ENCODE results near the gene ZNF234. TPM values are rescaled to one million over a fixed set of nuclear protein-coding genes. Genes with fewer than 3 reads are reported as not detected.

ZNF234 gene
- total and polyA plus RNA-seq, 2 of the 8 experiments (the other 6 are each of a cell fraction or from before 2014, with no cell fraction given) = 1.9 to 12.3 TPM

DNA sequence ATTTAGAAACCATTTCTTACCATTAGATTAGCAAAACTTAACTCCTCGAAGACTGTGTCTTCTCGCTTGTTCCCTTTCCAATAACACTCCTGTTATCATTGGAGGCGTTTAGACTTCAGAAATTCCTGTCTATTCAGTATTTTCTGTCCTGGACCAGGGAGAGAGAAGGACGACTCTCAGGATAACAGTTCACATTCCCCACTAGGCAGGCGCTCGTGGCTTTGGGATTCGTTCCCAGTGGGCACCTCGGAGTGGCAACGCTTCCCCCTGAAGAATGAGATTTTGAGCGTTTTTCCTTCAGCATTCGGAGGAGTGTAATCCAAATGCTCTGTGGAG is 28.6 kb upstream of the ZNF234 start:
- Histone ChIP-seq H3K27ac (ENCODE audit: low read depth, low read length) (peak overlapping the region; percentile 56), H2AK5ac (ENCODE audit: low read depth, low read length) (no peak overlapping the region; the same call in 1 of the 2 replicates), H3K79me2 (ENCODE audit: control insufficient read depth in 1 of 2, insufficient read depth in 2 of 2, low read length in 2 of 2) (peaks cover 0 to 14% of the 10 kb centered on the region in 2 experiments; a peak in 2 of 4 replicates), H3K4me3 (ENCODE audit: extremely low read depth in 1 of 4, insufficient read depth in 2 of 4, low read depth in 3 of 4, low read length in 4 of 4) (peak overlapping the region; percentile 80 to 100 (median 95)), H3K36me3 (ENCODE audit: control insufficient read depth in 2 of 4, insufficient read depth in 4 of 4, low read length in 3 of 4) (peaks cover 0 to 18% (median 5%) of the 10 kb centered on the region in 4 experiments; a peak in 5 of 8 replicates), H2BK20ac (ENCODE audit: low read length) (no peak overlapping the region), H2BK12ac (ENCODE audit: low read depth, low read length) (no peak overlapping the region; the same call in 1 of the 2 replicates), H4K8ac (ENCODE audit: extremely low read depth, insufficient read depth, low read length) (peak overlapping the region; percentile 42; the same call in 1 of the 2 replicates), H4K91ac (replicated peaks; ENCODE audit: insufficient read length, low read length) (no peak overlapping the region), H3K23ac (ENCODE audit: insufficient read length) (no peak overlapping the region), H3K4ac (replicated peaks; ENCODE audit: insufficient read length, low read depth, low read length) (no peak overlapping the region), H3K56ac (replicated peaks; ENCODE audit: insufficient read length, low read depth, low read length) (no peak overlapping the region), H3K4me1 (replicated peaks in 1 of 4; ENCODE audit: control insufficient read depth in 3 of 4, insufficient read depth in 4 of 4, low read length in 3 of 4) (no peaks in the 10 kb centered on the region), H3K9ac (replicated peaks in 1 of 4; ENCODE audit: extremely low read depth in 1 of 4, low read depth in 3 of 4, low read length in 3 of 4) (peak overlapping the region in 3 of 4 experiments; percentile 62 to 93 (median 81); a peak in 6 of 7 replicates), H3K14ac (ENCODE audit: insufficient read length) (no peak overlapping the region), H3K23me2 (ENCODE audit: low read depth, low read length) (peaks cover 4% of the 10 kb centered on the region; the same call in 1 of the 2 replicates), H2BK15ac (ENCODE audit: low read length) (no peak overlapping the region), H3K4me2 (ENCODE audit: insufficient read depth in 1 of 2, low read depth in 2 of 2, low read length in 2 of 2) (peak overlapping the region; percentile 64 to 69), H3K18ac (ENCODE audit: extremely low read depth, low read length) (no peak overlapping the region), H3K27me3 (replicated peaks in 1 of 4; ENCODE audit: control insufficient read depth in 3 of 4, extremely low read depth in 1 of 4, insufficient read depth in 3 of 4, low read length in 3 of 4) (no peaks in the 10 kb centered on the region), H2BK120ac (replicated peaks; ENCODE audit: low read depth, low read length) (no peak overlapping the region), H4K5ac (ENCODE audit: insufficient read length, low read depth, low read length) (no peak overlapping the region), H4K20me1 (replicated peaks in 1 of 2; ENCODE audit: control insufficient read depth in 1 of 2, insufficient read depth in 2 of 2, low read length in 2 of 2) (no peaks in the 10 kb centered on the region), H2AFZ (ENCODE audit: low read length) (peak overlapping the region; percentile 63; the same call in 1 of the 2 replicates), H2BK5ac (ENCODE audit: low read depth, low read length) (0 out of 2 replicates have a peak overlapping the region, but pooled peaks have one; percentile 8), H3K79me1 (ENCODE audit: low read depth, low read length) (no peaks in the 10 kb centered on the region; the same call in 1 of the 2 replicates), H3K9me3 (ENCODE audit: insufficient read depth in 2 of 2, low read depth in 1 of 2, low read length in 1 of 2) (peaks cover 15 to 17% of the 10 kb centered on the region in 2 experiments)
- DNase-seq (ENCODE audit: low read depth in 1 of 2, low spot score in 2 of 2) = no peak
- TF ChIP-seq POLR2A (IDR thresholded peaks at IDR 0.05; ENCODE audit: control extremely low read depth in 1 of 2, low read depth in 2 of 2, low read length in 2 of 2) = no peak; a peak in 1 of 3 replicates
- TF ChIP-seq, protein P1, sequence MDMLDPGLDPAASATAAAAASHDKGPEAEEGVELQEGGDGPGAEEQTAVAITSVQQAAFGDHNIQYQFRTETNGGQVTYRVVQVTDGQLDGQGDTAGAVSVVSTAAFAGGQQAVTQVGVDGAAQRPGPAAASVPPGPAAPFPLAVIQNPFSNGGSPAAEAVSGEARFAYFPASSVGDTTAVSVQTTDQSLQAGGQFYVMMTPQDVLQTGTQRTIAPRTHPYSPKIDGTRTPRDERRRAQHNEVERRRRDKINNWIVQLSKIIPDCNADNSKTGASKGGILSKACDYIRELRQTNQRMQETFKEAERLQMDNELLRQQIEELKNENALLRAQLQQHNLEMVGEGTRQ (IDR thresholded peaks at IDR 0.05; ENCODE audit: low read length) = no peak
- TF ChIP-seq PHF8 (conservative IDR thresholded peaks at IDR 0.05; ENCODE audit: low read depth, low read length) = peak; percentile 32; the same call in 1 of the 2 replicates
- ChIA-PET POLR2A (ENCODE audit: partially characterized antibody) (interaction anchor here (0.9 to 3.8 kb wide), 10 partner anchors 18 to 387 kb away, joined by 3 to 27 read pairs (median 5); partner anchors contain the start of genes ZNF180, ZNF223, ZNF224 and ZNF226), CTCF (ENCODE audit: partially characterized antibody) (interaction anchor here (0.9 kb wide), 1 partner anchor 62 kb away, joined by 5 read pairs; no protein-coding TSS in a partner anchor)
- no peak for FAIRE-seq
- WGBS, 2 experiments (ENCODE audit: extremely low coverage in 1 of 2, insufficient coverage in 1 of 2, insufficient read length in 1 of 2, insufficient replicate concordance in 2 of 2, low coverage in 1 of 2, low lambda C conversion rate in 2 of 2, missing lambda C conversion rate in 1 of 2) = 1% methylated on average over 11 of the region's 11 CpGs; no CpG with 5 or more reads in 1 of the 2 experiments
